SU-DHL-6 (cell line): ENCODE measurements around the gene RBM33.

Source experiments
- EZH2phosphoT487 ChIP-seq: fragments of 200-600 bp; sonication (generic), shearing (Covaris generic); conservative IDR thresholded peaks from 2 replicates; pipeline ENCODE4 v1.6.1; 2018; ENCODE audit warnings: mild to moderate bottlenecking, antibody characterized with exemption, low read length, moderate library complexity, mixed read lengths
- TF ChIP-seq, protein P1 (sequence below): fragments of 200-600 bp; sonication (generic); IDR thresholded peaks from one replicate; pipeline ENCODE4 v1.5.1; 2017; ENCODE audit warnings: antibody characterized with exemption, mild to moderate bottlenecking, low read length, moderate library complexity; ENCODE audit not compliant: insufficient read depth, poor library complexity, severe bottlenecking

DNA sequence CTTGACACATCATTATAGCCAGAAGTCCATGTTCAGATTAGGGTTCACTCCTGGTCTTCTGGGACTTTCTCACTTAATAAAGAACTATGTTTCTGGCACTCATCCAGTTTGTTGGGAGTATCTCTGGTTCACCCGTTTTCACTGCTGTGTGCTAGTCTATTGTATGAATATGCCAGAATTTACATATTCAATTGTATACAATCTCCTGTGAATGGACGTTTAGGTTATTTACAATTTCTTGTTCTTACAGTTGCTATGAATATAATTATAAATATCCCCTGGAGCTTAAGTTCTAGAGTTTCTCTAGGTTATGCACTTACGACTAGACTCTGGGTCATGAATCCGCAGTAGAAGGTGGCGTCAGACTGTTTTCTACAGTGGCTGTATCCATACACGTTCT, 20.0 kb upstream of the RBM33 start:
- TF ChIP-seq, protein P1, sequence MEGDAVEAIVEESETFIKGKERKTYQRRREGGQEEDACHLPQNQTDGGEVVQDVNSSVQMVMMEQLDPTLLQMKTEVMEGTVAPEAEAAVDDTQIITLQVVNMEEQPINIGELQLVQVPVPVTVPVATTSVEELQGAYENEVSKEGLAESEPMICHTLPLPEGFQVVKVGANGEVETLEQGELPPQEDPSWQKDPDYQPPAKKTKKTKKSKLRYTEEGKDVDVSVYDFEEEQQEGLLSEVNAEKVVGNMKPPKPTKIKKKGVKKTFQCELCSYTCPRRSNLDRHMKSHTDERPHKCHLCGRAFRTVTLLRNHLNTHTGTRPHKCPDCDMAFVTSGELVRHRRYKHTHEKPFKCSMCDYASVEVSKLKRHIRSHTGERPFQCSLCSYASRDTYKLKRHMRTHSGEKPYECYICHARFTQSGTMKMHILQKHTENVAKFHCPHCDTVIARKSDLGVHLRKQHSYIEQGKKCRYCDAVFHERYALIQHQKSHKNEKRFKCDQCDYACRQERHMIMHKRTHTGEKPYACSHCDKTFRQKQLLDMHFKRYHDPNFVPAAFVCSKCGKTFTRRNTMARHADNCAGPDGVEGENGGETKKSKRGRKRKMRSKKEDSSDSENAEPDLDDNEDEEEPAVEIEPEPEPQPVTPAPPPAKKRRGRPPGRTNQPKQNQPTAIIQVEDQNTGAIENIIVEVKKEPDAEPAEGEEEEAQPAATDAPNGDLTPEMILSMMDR: no peak
- TF ChIP-seq EZH2phosphoT487: no peak
